Stimulated activated CD4-positive, alpha-beta T cell treated with anti-CD3 and anti-CD28 coated beads, Interleukin-4, amount 100 ng/mL, for 24 hours (primary cell): ENCODE data around the gene CAPZA2.
A peak's percentile ranks its signal among the peaks of the same experiment; 100 is the strongest.
"Not testable (repeated sequence)": the region's sequence is repeated elsewhere in the genome, so short reads cannot be mapped to it uniquely, and the experiment has no call there.

Source experiments
- DNase-seq: peaks from one replicate; pipeline ENCODE4 v3.0.0-alpha.2; 2020

The CAPZA2 gene

DNA sequence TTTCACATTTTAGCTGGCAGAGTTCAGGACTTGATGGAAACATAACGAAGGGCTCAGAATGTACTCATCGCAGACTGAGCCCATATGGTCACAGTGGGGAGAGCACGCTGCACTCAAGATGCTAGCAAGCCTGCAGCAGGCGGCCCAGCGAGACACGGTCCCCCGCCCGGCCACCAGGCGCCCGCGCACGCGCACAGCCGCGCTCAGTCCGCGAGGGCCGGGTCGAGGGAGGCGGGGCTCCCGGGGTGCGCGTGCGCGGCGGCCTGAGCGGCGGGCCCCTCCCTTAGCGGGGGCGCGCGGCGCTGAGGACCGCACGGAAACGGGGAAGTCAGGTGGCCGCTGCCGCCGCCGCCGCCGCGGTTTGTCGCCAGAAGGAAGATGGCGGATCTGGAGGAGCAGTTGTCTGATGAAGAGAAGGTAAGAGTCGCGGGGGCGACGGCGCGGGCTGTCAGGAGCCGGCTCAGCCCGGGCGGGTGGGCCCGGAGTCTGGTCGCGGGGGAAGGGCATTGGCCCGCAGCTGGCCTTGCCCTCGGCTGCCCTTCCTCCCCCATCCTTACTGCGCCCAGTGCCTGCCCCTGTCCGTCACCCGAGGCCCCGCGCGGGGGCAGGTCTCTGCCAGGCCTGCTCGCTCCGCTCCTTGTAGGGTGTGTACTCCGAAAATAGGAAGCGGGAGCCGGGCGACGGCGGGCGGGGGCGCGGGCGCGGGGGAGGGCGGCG is at the start of gene CAPZA2:
TSS of gene CAPZA2 (plus strand) at position 354 of the 717 bp plus-strand sequence. CDS start at position 379, 25 bp downstream.
- DNase-seq: peak; percentile 94

DNA sequence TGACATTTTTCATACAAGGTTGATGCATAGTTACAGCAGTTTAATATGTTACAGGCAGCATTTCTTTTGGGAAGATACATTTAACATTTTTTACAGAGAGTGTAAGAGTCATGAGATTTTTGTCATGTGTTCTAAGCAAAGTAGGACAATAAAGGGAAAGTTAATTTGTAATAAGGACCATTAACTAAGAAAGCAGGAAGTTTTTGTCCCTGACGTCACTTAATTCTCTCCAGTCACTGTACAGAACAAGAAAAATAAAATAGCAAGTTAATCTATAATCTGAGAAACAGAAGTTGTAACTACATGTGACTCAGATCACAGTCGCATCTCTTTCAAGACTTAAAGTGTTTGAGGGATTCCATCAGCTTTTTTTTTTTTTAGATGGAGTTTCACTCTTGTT is 49.5 kb upstream of the CAPZA2 start:
- DNase-seq: no peak

DNA sequence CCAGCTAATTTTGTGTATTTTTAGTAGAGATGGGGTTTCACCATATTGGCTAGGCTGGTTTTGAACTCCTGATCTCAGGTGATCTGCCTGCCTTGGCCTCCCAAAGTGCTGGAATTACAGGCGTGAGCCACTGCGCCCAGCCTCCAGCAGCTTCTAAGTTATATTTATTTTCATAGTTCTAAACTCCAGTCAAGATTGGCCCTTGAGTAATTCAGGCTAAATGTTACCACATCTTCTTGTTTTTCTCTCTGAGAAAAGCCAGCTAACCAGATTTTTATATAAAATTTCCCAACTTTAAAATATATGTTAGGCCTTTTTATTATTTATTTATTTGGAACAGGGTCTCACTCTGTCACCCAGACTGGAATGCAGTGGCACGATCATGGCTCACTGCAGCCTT is 49.0 kb upstream of the CAPZA2 start:
- not testable (repeated sequence) for DNase-seq

DNA sequence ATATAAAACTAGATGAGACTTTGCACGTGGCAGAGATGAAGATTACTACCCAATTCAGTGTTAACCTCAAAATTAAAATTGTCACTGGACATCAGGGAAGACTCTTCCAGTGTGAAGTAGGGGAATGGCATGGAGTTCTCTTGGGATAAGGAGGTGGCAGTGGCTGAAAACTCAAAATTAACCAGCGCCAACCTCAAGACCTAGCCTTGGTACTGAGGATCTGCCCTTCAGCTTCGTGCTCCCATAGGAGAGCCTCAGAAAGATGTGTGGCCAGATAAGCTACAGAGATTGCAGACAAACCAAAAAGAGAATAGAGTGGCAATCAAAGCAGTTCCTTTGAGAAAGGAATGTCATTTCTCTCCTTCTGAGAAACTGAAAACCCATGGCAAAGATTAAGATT is 47.3 kb upstream of the CAPZA2 start:
- no peak for DNase-seq

DNA sequence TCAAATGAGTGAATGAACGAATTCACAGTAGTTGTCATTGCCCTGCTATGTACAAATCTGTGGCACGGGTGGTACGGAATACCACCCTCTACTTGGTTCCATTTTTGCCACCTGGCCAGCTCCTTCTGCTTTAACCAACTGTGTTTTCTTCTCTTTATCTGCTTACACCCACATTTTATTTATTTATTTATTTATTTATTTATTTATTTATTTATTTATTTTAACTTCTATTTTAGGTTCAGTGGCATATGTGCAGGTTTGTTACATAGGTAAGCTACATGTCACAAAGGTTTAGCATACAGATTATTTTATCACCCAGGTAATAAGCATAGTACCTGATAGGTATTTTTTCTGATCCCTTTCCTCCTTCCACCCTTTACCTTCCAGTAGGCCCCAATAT is 42.2 kb upstream of the CAPZA2 start:
- no peak for DNase-seq

DNA sequence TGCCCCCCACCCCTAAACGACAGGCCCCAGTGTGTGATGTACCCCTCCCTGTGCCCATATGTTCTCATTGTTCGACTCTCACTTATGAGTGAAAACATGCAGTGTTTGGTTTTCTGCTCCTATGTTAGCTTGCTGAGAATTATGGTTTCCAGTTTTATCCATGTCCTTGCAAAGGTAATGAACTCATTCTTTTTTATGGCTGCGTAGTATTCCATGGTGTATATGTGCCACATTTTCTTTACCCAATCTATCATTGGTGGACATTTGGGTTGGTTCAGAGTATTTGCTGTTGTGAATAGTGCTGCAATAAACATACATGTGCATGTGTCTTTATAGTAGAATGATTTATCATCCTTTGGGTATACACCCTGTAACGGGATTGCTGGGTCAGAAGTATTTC is 40.7 kb upstream of the CAPZA2 start:
- DNase-seq: not testable (repeated sequence)

DNA sequence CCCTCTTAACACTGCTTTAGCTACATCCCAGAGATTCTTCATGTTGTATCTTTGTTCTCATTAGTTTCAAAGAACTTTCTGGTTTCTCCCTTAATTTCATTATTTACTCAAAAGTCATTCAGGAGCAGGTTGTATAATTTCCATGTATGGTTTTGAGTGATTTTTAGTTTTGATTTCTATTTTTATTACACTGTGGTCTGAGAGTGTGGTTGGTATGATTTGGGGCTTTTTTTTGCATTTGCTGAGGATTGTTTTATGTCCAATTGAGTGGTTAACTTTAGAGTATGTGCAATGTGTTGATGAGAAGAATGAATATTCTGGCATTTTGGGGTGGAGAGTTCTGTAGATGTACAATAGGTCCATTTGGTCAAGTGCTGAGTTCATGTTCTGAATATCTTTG is 37.9 kb upstream of the CAPZA2 start:
- DNase-seq: no peak

DNA sequence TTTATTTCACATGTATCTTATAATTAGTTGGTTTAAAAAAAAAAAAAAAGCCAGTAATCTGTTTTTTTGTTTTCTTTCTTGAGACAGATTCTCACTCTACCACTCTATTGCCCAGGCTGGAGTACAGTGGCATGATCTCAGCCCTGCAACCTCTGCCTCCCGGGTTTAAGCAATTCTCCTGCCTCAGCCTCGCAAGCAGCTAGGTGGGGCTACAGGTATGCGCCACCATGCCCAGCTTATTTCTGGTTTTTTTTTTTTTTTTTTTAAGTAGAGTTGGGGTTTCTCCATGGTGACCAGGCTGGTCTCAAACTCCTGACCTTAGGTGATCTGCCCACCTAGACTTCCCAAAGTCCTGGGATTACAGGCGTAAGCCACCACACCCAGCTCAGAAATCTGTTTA is 34.1 kb upstream of the CAPZA2 start:
- no peak for DNase-seq

DNA sequence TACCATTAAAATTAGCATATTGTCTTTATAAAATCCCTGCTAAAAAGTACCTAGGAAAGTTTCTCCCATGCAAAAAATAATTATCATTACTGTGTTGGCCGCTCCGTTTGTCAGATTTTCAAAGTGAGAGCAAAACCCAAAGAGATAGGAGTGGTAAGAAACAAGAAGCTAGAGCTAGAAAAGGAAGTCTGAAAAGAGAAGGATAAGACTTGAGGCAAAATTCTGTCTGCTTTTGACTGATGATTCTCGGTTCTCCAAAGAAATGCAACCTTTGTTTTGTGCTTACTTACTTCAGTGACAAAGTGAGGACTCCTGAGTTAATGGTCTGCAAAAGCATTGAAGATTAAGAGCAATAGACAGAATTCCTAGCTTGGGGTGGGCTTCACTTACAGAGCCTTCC is 33.3 kb upstream of the CAPZA2 start:
- no peak for DNase-seq

DNA sequence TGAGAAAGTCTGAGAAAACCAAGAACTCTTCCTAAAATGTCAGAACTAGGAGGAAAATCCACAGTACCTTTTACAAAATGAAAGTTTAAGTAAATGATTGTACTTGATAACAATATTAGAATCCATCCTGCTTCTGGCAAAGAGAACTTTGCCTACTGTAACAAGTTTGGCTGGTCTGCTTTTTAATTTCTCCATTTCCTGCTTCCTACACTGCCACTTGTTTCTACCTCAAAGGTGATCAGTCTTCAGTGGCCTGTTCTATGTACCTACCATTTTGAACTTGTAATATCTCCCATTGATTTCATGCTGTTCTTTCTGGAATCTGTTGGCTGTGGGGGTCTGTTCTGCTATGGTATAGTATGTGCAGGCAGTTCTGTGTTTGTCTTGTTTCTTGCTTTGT is 32.9 kb upstream of the CAPZA2 start:
- DNase-seq: no peak

DNA sequence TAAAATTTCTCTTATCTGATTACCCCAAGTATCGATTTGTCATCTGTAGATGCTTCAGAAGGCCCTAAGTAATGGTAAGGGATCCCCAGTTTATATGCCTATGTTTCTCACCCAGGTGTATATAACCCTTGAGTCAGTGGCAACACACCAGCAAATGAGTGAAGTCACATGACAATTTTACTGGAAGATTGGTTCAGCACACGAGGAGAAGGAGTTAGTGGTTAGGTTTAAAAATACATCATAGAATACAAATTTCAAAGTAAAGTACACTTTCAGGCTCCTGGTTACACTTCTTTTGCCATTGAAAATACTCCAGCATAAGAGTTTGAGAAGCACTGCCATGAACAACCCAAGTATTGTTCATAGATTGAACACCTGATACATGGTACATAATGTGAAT is 29.7 kb upstream of the CAPZA2 start:
- DNase-seq: no peak

DNA sequence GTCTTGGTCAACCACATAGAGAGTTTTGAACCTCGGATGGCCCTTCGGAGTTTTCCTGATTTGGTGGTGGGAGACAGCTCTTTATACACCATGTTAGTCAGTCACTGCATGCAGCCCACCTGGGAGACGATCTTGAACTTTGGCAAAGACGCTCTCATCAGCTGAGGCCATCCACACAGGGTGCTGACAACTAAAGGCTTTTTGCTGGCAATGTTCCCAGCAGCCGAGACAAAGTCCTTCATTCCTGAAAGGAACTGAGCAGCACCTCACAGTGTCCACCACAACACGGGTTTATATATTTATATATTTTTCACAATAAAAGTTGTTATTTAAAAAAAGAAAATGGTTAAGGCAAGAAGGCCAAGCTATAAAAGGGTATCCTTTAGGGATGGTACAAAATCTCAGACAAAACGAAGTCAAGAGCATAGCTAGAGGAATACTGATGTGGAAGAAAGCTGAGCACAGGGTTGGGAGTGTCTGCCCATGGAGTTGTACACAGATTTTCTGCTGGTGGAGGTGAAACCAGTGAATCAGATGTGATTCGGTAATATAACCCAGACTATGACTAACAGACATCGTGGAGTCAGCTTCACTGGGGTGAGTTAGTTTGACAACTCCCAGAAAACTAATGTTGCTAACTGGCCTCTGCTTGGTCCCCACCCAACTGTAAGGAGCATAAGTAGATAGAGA is 27.4 kb upstream of the CAPZA2 start:
- no peak for DNase-seq

DNA sequence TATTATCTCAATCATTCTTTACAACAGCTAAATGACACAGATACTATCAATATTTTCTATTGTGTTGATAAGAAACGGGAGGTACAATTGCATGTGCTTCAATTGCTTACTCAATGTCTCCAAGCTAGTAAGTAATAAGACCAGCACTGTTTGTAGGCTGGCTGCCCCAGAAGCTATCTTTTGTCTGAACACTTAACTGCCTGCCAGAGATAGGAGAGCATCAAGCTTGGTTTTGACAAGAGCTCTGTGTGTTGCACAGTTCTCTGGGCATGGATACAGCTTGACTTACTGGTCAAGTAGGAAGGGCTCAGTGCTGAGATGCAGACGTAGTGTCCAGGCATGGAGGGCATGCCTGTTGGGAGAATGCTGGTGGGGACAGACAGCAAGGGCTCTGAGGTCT is 26.3 kb upstream of the CAPZA2 start:
- DNase-seq: no peak

DNA sequence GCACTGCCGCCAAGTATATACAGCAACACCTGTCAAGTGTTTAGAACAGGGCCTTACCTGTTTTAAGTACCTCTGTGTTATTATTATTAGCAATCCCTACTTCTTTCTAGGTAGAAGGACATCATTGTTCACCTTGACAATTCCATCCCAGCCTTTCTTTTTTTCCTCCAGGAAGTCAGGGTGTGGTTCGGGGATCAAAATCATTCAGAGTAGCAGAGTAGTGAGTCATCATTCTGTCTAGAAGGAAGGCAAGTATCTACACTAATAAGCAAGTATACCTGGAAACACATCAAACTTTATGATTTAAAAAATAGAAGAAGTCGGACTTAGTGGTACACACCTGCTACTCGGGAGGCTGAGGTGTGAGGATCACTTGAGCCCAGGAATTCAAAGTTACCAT is 25.5 kb upstream of the CAPZA2 start:
- no peak for DNase-seq

DNA sequence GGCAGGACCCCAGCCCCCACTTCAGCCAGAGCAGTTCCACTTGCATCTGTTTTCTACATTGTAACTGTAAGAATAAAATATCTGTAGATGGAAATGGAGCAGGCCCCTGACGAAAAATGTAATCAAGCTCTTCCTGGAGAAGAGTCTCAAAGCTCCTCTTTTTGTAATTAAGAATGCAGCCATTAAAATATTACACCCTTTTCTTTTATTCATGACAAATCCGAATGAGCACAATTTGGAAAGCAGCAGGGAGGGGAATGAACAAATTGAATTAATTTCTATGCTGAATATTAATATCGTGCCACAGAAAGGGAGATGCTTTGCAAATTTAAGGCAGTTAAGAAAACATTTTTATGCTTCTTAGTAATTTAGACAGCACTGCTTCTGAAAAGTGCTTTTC is 24.8 kb upstream of the CAPZA2 start:
- no peak for DNase-seq

DNA sequence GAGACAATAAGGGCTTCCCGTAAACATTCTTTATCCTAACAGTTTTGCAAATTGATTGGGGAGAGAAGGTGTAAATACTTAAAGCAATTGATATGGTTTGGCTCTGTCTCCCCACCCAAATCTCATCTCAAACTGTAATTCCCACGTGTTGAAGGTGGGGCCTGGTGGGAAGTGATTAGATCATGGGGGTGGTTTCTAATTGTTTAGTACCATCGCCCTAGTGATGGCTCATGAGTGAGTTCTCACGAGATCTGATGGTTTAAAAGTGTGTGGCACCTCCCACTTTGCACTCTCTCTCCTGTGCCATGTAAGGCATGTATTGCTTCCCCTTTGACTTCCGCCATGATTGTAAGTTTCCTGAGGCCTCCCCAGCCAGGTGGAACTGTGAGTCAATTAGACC is 22.1 kb upstream of the CAPZA2 start:
- no peak for DNase-seq

DNA sequence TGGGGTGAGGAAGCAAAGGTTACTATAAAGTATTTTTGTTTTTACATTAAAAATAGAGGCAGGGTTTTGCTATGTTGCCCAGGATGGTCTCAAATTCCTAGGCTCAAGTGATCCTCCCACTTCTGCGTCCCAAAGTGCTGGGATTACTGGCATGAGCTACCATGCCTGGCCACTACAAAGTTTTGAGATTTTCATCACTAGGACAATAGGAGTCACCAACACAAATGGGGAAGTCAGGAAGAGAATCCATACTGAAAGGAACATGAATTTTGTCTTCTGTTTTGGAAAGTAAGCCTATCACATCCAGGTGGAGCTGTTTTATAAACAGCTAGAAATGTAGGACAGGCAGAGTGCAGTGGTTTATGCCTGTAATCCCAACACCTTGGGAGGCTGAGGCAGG is 20.0 kb upstream of the CAPZA2 start:
- no peak for DNase-seq

DNA sequence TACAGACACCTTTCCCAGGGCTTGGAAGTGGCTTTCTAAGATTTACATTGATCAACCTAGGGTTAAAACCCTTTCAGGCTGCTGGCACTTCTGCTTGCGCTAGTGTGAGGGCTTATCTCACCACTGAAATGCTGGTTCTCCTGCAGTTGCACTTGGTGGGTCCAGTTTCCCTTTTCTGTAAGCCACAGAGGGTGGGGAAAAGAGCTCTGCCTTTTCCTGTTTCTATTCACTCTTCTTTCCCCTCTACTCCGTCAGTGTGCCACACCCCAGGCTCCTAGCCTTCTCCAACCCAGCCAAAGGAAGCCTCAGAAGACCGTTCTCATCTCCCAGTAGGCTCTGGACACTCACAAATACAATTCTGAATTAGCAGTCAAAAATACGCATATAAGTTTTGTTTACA is 19.0 kb upstream of the CAPZA2 start:
- no peak for DNase-seq

DNA sequence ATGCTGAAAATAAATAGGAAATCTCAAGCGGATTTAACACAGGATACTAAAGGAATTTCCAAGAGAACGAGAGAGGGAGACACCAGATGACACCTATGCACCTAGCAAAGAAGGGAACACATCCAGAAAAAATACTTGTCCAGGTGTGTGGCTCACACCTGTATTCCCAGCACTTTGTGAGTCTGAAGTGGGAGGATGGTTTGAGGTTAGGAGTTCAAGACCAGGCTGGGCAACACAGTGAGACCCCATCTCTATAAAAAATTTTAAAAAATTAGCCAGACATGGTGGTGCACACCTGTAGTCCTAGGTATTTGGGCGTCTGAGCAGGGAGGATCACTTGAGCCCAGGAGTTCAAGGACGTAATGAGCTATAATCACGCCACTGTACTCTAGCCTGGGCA is 11.2 kb upstream of the CAPZA2 start:
- no peak for DNase-seq

DNA sequence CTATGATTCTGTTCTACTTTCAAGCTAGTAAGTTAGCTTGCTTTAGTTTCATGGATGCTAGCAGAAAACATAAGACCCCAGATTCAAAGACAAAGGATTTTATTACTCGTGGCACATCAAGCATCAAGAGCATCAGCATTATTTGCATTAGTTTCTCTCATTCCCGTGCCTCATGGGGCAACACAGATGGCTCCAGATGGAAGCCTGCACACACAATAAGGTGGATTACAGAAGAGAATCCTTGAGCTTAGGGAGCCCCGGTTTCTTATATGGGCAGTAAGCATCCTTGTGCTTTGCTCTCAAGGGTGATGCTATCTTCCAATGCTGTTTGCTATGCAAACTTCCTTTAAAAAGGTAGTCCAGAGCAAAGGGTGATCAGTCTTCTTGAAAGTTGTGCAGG is 10.7 kb upstream of the CAPZA2 start:
- no peak for DNase-seq

DNA sequence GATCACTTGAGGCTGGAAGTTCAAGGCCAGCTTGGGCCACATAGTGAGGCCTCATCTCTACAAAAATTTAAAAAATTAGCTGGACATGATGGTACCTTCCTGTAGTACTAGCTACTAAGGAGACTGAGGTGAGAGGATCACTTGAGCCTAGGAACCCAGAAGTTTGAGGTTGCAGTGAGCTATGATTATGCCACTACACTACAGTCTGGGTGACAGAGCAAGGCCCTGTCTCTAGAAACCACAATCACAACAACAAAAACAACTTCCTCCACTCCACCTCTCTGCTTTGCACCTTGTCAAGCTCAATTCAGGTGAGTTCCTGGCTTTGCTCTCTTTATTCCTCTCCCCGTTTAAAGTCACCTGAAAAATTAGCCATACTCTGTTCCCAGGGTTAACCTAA is 8.3 kb upstream of the CAPZA2 start:
- DNase-seq: no peak

DNA sequence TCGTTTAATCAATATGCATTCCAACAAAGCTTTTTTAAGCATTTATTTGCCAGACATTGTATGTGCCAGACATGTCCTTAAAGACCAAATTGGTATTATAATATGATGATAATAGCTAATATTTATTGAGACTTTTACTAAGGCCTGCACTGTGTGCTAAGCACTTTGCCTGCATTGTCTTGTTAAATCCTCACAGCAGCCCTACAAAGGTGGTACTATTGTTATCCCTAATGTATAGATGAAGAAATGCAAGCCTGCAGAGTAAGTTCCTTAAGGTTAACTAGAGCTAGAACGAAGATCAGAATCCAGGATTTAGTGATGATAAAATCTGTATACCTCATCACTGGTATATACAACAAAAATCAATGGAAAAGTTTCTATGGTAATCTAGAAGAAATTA is 5.3 kb upstream of the CAPZA2 start:
- no peak for DNase-seq

DNA sequence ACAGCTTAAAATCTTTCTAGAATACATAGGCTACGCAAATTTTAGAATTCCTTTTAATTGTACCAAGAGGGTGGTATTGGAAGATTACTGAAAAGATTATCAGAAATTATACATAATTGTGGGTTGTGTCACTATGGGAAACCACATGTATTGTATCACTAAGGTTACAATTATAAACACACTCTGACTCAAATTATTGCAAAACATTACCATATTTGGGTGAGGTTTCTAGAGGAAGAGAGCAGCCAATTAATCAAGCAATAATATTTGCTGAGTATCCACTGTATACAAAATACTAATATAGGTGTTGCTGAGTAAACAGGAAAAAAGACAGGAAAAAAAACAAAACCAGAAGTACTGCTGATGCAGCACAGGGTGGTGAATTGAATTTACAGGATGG is 3.1 kb upstream of the CAPZA2 start:
- DNase-seq: no peak

DNA sequence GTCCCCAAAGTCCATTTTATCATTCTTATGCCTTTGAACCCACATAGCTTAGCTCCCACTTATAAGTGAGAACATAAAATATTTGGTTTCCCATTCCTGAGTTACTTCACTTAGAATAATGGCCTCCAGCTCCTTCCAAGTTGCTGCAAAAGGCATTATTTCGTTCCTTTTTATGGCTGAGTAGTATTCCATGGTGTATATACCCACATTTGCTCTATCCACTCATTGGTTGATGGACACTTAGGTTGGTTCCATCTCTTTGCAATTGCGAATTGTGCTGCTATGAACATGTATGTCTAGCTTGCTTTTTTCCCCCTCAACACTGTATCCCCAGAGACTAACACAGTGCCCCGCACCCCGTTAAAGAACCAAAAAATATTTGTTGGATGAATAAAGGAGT is 670 bp upstream of the CAPZA2 start:
- DNase-seq: no peak
